ENCODE data around the gene ZIC4.

ZIC4 gene

DNA sequence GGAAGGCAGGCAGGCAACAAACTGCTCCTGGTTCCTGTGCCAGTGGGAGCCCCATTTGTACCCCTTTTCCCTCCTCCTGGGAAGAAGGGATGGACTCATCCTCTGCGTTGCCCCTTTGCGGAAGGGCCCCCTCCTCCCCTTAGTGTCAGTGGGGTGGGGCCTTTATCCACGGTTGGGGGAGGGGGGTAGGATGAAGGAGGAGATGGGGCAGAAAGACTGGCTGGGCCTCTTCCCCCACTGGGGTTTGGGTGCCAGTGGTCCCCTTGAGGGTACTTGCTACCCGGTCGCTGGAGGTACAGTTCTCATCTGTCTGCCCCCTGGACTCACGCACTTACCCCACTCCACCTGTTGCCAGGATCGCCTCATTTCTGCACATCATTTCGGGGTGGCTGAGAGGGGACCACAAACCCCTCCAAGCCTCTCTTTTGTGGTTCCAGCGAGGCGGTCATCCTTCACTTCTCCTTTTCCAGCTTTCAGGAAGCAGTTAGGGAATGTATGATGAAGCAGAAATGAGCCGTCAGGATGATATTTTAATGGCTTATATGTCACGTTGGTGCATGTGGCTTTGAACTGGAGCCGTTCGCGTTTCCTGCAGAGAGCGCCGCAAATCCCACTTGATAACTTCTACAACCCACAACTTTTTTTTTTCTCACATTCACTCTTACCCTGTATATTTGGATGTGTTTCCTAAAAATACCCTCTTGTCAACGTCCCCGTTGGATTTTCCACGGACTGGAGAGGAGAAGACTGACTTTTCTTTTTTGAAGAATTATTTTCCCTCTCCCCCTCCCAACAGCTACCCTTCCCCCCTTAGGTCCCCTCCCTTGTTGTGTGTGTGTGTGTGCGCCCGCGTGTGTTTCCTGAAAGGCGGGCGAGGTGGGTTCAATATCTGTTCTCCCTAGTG is at the start of gene ZIC4:
TSS of gene ZIC4 (minus strand) at position 516 of the 904 bp plus-strand sequence. CDS start 3,746 bp downstream, outside the sequence.
- Histone ChIP-seq H3K36me3 (no peaks in the 10 kb centered on the region), H3K9me3 (peaks cover 10% of the 10 kb centered on the region), H3K4me3 (ENCODE audit: low read depth in 1 of 2, low read length in 1 of 2) (no peak within 1 kb of the TSS), H3K27ac (no peak within 1 kb of the TSS), H3K4me1 (ENCODE audit: control insufficient read depth in 1 of 2, insufficient read depth in 1 of 2, low read depth in 1 of 2, low read length in 1 of 2) (peaks cover 0 to 8% of the 10 kb centered on the region in 2 experiments), H3K27me3 (peaks cover 99% of the 10 kb centered on the region)
- TF ChIP-seq, protein P1, sequence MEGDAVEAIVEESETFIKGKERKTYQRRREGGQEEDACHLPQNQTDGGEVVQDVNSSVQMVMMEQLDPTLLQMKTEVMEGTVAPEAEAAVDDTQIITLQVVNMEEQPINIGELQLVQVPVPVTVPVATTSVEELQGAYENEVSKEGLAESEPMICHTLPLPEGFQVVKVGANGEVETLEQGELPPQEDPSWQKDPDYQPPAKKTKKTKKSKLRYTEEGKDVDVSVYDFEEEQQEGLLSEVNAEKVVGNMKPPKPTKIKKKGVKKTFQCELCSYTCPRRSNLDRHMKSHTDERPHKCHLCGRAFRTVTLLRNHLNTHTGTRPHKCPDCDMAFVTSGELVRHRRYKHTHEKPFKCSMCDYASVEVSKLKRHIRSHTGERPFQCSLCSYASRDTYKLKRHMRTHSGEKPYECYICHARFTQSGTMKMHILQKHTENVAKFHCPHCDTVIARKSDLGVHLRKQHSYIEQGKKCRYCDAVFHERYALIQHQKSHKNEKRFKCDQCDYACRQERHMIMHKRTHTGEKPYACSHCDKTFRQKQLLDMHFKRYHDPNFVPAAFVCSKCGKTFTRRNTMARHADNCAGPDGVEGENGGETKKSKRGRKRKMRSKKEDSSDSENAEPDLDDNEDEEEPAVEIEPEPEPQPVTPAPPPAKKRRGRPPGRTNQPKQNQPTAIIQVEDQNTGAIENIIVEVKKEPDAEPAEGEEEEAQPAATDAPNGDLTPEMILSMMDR (IDR thresholded peaks at IDR 0.05): no peak

GRCh38 chr3:147449669-147450068 is 43.3 kb upstream of the ZIC4 start:
- no peak overlapping the region for H3K27ac ChIP-seq
- no peaks in the 10 kb centered on the region for H3K27me3 ChIP-seq
- H3K36me3 ChIP-seq: no peaks in the 10 kb centered on the region
- no peaks in the 10 kb centered on the region for H3K9me3 ChIP-seq
- no peak overlapping the region for H3K4me3 ChIP-seq (ENCODE audit: low read depth in 1 of 2, low read length in 1 of 2)
- H3K4me1 ChIP-seq (ENCODE audit: control insufficient read depth in 1 of 2, insufficient read depth in 1 of 2, low read depth in 1 of 2, low read length in 1 of 2): no peaks in the 10 kb centered on the region
- TF ChIP-seq, protein P1 (IDR thresholded peaks at IDR 0.05): no peak

DNA sequence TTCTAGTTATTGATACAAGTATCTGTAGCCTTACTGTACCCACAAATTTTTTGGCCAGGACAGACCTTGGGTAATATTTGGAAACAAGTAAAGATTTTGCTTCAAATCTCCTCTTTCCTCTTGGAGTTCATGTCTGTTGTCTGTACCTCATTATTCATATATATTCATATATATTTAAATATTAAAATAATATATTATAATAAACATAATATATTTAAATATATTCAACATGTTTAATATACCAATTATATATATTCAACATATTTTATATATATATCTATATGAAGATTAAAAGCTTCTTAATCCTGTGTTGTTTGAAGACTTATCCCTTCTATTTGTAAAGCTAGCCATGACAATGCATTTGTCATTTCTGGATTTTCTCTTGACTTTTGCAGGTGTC is 40.9 kb upstream of the ZIC4 start:
- Histone ChIP-seq H3K9me3 (no peaks in the 10 kb centered on the region), H3K36me3 (no peaks in the 10 kb centered on the region), H3K27ac (no peak overlapping the region), H3K4me1 (ENCODE audit: control insufficient read depth in 1 of 2, insufficient read depth in 1 of 2, low read depth in 1 of 2, low read length in 1 of 2) (no peaks in the 10 kb centered on the region), H3K4me3 (ENCODE audit: low read depth in 1 of 2, low read length in 1 of 2) (no peak overlapping the region), H3K27me3 (no peaks in the 10 kb centered on the region)
- TF ChIP-seq, protein P1 (IDR thresholded peaks at IDR 0.05): no peak

DNA sequence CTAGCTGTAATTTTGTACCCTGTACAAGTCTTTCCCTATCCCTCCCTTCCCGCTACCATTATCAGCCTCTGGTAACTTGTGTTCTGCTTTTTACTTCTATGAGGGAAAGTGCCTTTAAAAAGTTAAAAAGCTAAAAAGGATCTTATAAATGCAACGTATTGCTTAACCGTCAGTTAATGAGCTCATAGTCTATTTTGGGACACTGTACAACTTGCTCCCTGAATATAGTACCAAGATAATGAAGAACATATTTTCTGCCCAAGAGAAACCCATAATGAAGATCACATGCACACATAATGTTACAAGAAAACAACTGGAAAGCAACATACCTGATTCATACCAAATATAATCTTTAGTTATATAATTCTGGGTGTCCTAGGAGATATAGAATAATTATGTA is 25.4 kb upstream of the ZIC4 start:
- Histone ChIP-seq H3K36me3 (no peaks in the 10 kb centered on the region), H3K27ac (no peak overlapping the region), H3K9me3 (no peaks in the 10 kb centered on the region), H3K27me3 (peaks cover 19% of the 10 kb centered on the region), H3K4me1 (ENCODE audit: control insufficient read depth in 1 of 2, insufficient read depth in 1 of 2, low read depth in 1 of 2, low read length in 1 of 2) (no peaks in the 10 kb centered on the region), H3K4me3 (ENCODE audit: low read depth in 1 of 2, low read length in 1 of 2) (no peak overlapping the region)
- TF ChIP-seq, protein P1 (IDR thresholded peaks at IDR 0.05): no peak

DNA sequence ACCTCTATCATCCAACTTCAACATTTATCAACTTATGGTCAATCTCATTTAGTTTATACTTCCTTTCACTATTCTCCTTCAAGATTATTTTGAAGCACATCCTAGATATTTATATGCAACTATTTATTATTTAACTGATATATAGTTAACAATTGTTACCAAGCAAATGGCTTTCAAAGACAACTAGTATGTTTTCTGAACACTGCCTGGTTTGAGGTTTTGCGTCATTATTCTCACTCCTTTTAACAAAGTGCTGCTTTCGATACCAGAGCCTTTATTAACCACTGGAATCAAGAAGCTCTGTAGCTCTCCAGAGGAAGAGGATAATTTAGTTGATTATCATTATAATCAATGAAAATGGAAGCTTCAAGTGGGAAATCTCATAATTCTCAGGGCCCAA is 22.4 kb upstream of the ZIC4 start:
- TF ChIP-seq, protein P1 (IDR thresholded peaks at IDR 0.05): no peak
- no peak overlapping the region for H3K27ac ChIP-seq

More for the DNA sequence above, 22.4 kb upstream of the ZIC4 start:
- H3K4me3 ChIP-seq (ENCODE audit: low read depth in 1 of 2, low read length in 1 of 2): no peak overlapping the region
- peaks cover 49% of the 10 kb centered on the region for H3K27me3 ChIP-seq
- H3K4me1 ChIP-seq (ENCODE audit: control insufficient read depth in 1 of 2, insufficient read depth in 1 of 2, low read depth in 1 of 2, low read length in 1 of 2): no peaks in the 10 kb centered on the region
- H3K9me3 ChIP-seq: no peaks in the 10 kb centered on the region
- no peaks in the 10 kb centered on the region for H3K36me3 ChIP-seq
